H9 (cell line): ENCODE data around the gene SMTN. TPM values are rescaled to one million over a fixed set of nuclear protein-coding genes. Genes with fewer than 3 reads are reported as not detected.
A peak's percentile ranks its signal among the peaks of the same experiment; 100 is the strongest.

Source experiments
- DNase-seq: peaks from one replicate; pipeline ENCODE4 v3.0.0-alpha.2; 2017
- H2AFZ ChIP-seq: one replicate; pipeline ENCODE4 v1.6.1; 2013; ENCODE audit warnings: mild to moderate bottlenecking, low read length, control low read depth, moderate library complexity
- H2AK5ac ChIP-seq: 2 replicates; pipeline ENCODE4 v1.6.1; 2013; ENCODE audit warnings: low read length, control low read depth, mixed read lengths; ENCODE audit not compliant: insufficient read length
- H2BK120ac ChIP-seq: one replicate; pipeline ENCODE4 v1.6.1; 2013; ENCODE audit warnings: low read depth, mild to moderate bottlenecking, low read length, control low read depth, inconsistent platforms; ENCODE audit not compliant: poor library complexity, severe bottlenecking
- H2BK12ac ChIP-seq: 2 replicates; pipeline ENCODE4 v1.6.1; 2013; ENCODE audit warnings: low read length, control low read depth, mixed read lengths, low read depth; ENCODE audit not compliant: insufficient read length
- H2BK15ac ChIP-seq: 2 replicates; pipeline ENCODE4 v1.6.1; 2013; ENCODE audit warnings: low read depth, low read length, control low read depth
- H2BK20ac ChIP-seq: one replicate; pipeline ENCODE4 v1.6.1; 2013; ENCODE audit warnings: low read depth, mild to moderate bottlenecking, low read length, control low read depth, inconsistent platforms; ENCODE audit not compliant: poor library complexity, severe bottlenecking
- H2BK5ac ChIP-seq: 2 replicates; pipeline ENCODE4 v1.6.1; 2013; ENCODE audit warnings: low read length, control low read depth, mixed read lengths; ENCODE audit not compliant: insufficient read length
- H3K14ac ChIP-seq: 2 replicates; pipeline ENCODE4 v1.6.1; 2013; ENCODE audit warnings: low read length, control low read depth; ENCODE audit not compliant: insufficient read depth
- H3K18ac ChIP-seq: 2 replicates; pipeline ENCODE4 v1.6.1; 2013; ENCODE audit warnings: low read depth, mild to moderate bottlenecking, mixed read lengths, low read length, control low read depth; ENCODE audit not compliant: insufficient read length
- H3K23ac ChIP-seq: 2 replicates; pipeline ENCODE4 v1.6.1; 2013; ENCODE audit warnings: low read length, control low read depth, mixed read lengths, low read depth; ENCODE audit not compliant: insufficient read length
- H3K23me2 ChIP-seq: 2 replicates; pipeline ENCODE4 v1.6.1; 2013; ENCODE audit warnings: low read depth, mild to moderate bottlenecking, mixed read lengths, low read length, control low read depth; ENCODE audit not compliant: insufficient read length, poor library complexity, severe bottlenecking
- H3K27ac ChIP-seq: 2 replicates; pipeline ENCODE4 v1.5.1; 2013; ENCODE audit warnings: low read length, control low read depth, mixed read lengths, low read depth; ENCODE audit not compliant: insufficient read length
- H3K27me3 ChIP-seq: 2 replicates; pipeline ENCODE4 v1.6.1; 2013; ENCODE audit warnings: low read length, control low read depth, inconsistent platforms; ENCODE audit not compliant: insufficient read depth
- H3K4ac ChIP-seq: 2 replicates; pipeline ENCODE4 v1.6.1; 2013; ENCODE audit warnings: low read depth, mild to moderate bottlenecking, control low read depth, inconsistent platforms, low read length, moderate library complexity
- H3K4me1 ChIP-seq: 2 replicates; pipeline ENCODE4 v1.6.1; 2013; ENCODE audit warnings: low read length, control low read depth, inconsistent platforms; ENCODE audit not compliant: insufficient read depth
- H3K4me2 ChIP-seq: 2 replicates; pipeline ENCODE4 v1.6.1; 2013; ENCODE audit warnings: low read length, control low read depth, mixed read lengths; ENCODE audit not compliant: insufficient read length, insufficient read depth
- H3K56ac ChIP-seq: 2 replicates; pipeline ENCODE4 v1.6.1; 2013; ENCODE audit warnings: low read depth, mild to moderate bottlenecking, mixed read lengths, low read length, control low read depth; ENCODE audit not compliant: insufficient read length
- H3K79me1 ChIP-seq: 2 replicates; pipeline ENCODE4 v1.6.1; 2013; ENCODE audit warnings: low read depth, mild to moderate bottlenecking, moderate library complexity, low read length, control low read depth, inconsistent platforms; ENCODE audit not compliant: insufficient read depth, poor library complexity, severe bottlenecking
- H3K79me2 ChIP-seq: 2 replicates; pipeline ENCODE4 v1.6.1; 2013; ENCODE audit warnings: low read length, control low read depth, inconsistent platforms; ENCODE audit not compliant: insufficient read depth
- H3K9ac ChIP-seq: 2 replicates; pipeline ENCODE4 v1.6.1; 2013; ENCODE audit warnings: low read length, control low read depth, mixed read lengths; ENCODE audit not compliant: insufficient read length; ENCODE audit errors: extremely low read depth
- H3K9me3 ChIP-seq: one replicate; pipeline ENCODE4 v1.6.1; 2013; ENCODE audit warnings: low read depth, low read length, inconsistent platforms; ENCODE audit not compliant: control insufficient read depth
- H3T11ph ChIP-seq: one replicate; pipeline ENCODE4 v1.6.1; 2013; ENCODE audit warnings: mild to moderate bottlenecking, low read length, control low read depth, inconsistent platforms
- H4K20me1 ChIP-seq: one replicate; pipeline ENCODE4 v1.6.1; 2013; ENCODE audit not compliant: control insufficient read depth, insufficient read length, insufficient read depth
- H4K5ac ChIP-seq: 2 replicates; pipeline ENCODE4 v1.6.1; 2013; ENCODE audit warnings: low read depth, mild to moderate bottlenecking, mixed read lengths, low read length, control low read depth; ENCODE audit not compliant: insufficient read length
- H4K8ac ChIP-seq: replicated peaks from 2 replicates; pipeline ENCODE4 v1.6.1; 2013; ENCODE audit warnings: low read length, control low read depth, mixed read lengths, low read depth; ENCODE audit not compliant: insufficient read length
- H4K91ac ChIP-seq: 2 replicates; pipeline ENCODE4 v1.6.1; 2013; ENCODE audit warnings: low read depth, mild to moderate bottlenecking, moderate library complexity, mixed read lengths, low read length, control low read depth; ENCODE audit not compliant: insufficient read length
- H3K27ac Mint-ChIP-seq, 3 experiments: 2 replicates in 2 of 3; 3 replicates in 1 of 3; pipeline ENCODE4 v1.8.0; 2020 to 2021; ENCODE audit warnings: mixed read lengths in 3 of 3, mild to moderate bottlenecking in 1 of 3, moderate library complexity in 1 of 3
- H3K27me3 Mint-ChIP-seq: 2 replicates; pipeline ENCODE4 v1.8.0; 2021; ENCODE audit warnings: low read depth, mild to moderate bottlenecking, moderate library complexity, mixed read lengths
- H3K36me3 Mint-ChIP-seq, 3 experiments: 2 replicates in 2 of 3; 3 replicates in 1 of 3; pipeline ENCODE4 v1.8.0; 2020 to 2021; ENCODE audit warnings: low read depth in 3 of 3, mixed read lengths in 3 of 3; ENCODE audit not compliant: insufficient read depth in 1 of 3
- H3K4me1 Mint-ChIP-seq, 2 experiments: 2 replicates each; pipeline ENCODE4 v1.8.0; 2020; ENCODE audit warnings: mixed read lengths in 2 of 2
- H3K4me3 Mint-ChIP-seq, 2 experiments: 2 replicates in 1 of 2; 3 replicates in 1 of 2; pipeline ENCODE4 v1.8.0; 2020 to 2021; ENCODE audit warnings: mild to moderate bottlenecking in 2 of 2, mixed read lengths in 2 of 2, moderate library complexity in 1 of 2
- H3K9me3 Mint-ChIP-seq, 2 experiments: 2 replicates in 1 of 2; 3 replicates in 1 of 2; pipeline ENCODE4 v1.8.0; 2020; ENCODE audit warnings: mild to moderate bottlenecking in 2 of 2, mixed read lengths in 2 of 2, moderate library complexity in 1 of 2
- CTCF ChIP-seq: fragments of 200-600 bp; sonication (generic); conservative IDR thresholded peaks from 3 replicates; pipeline ENCODE4 v1.8.0; 2021; ENCODE audit warnings: antibody characterized with exemption, mild to moderate bottlenecking
- WGBS: extraction: QIAGEN DNeasy Blood & Tissue Kit; methylation state at CpG from one replicate; pipeline ENCODE4 v1.1.7; 2013; ENCODE audit warnings: missing lambda C conversion rate, low lambda C conversion rate, mixed read lengths; ENCODE audit not compliant: insufficient read length; ENCODE audit errors: extremely low coverage; 5-methylcytosine and 5-hydroxymethylcytosine counted together
- total RNA-seq: library from RNA; stranded (reverse); gene quantifications from 2 replicates; pipeline ENCODE4 v1.2.1, GENCODE V29; 2021

Gene SMTN
- total RNA-seq, 1 experiment from 2014 or later, result 23.4 TPM

GRCh38 chr22:31039393-31039792 is 41.7 kb upstream of the SMTN start:
- Mint-ChIP-seq H3K4me3 (no peak overlapping the region), H3K27ac (peak overlapping the region in 2 of 3 experiments; percentile 17 to 70; a peak in 1 of 7 replicates), H3K36me3 (no peaks in the 10 kb centered on the region), H3K9me3 (no peaks in the 10 kb centered on the region), H3K27me3 (peaks cover 4% of the 10 kb centered on the region; the same call in 1 of the 2 replicates), H3K4me1 (peaks cover 7 to 12% of the 10 kb centered on the region in 2 experiments)
- Histone ChIP-seq H3K18ac (no peak overlapping the region), H4K5ac (no peak overlapping the region), H2BK15ac (no peak overlapping the region), H3K4me1 (no peaks in the 10 kb centered on the region), H2BK12ac (no peak overlapping the region), H3K27me3 (no peaks in the 10 kb centered on the region), H2AFZ (no peak overlapping the region), H3K79me2 (no peaks in the 10 kb centered on the region), H3K23me2 (no peaks in the 10 kb centered on the region), H3K4ac (no peak overlapping the region), H3K9ac (no peak overlapping the region), H3K23ac (no peak overlapping the region), H2BK120ac (no peak overlapping the region), H3T11ph (no peak overlapping the region), H3K27ac (no peak overlapping the region), H4K91ac (no peak overlapping the region), H2BK20ac (no peak overlapping the region), H4K8ac (no peak overlapping the region), H3K4me2 (no peak overlapping the region), H3K79me1 (no peaks in the 10 kb centered on the region), H3K14ac (no peak overlapping the region), H4K20me1 (peaks cover 3% of the 10 kb centered on the region), H3K56ac (no peak overlapping the region), H2BK5ac (no peak overlapping the region), H3K9me3 (no peaks in the 10 kb centered on the region), H2AK5ac (no peak overlapping the region)
- no peak for DNase-seq
- no CpG with 5 or more reads among the region's 9 CpGs for WGBS
- no peak for TF ChIP-seq CTCF
